Fibroblast of the aortic adventitia (primary cell): ENCODE results near the gene PCDH17. TPM values are rescaled to one million over a fixed set of nuclear protein-coding genes. Genes with fewer than 3 reads are reported as not detected.

Source experiments
- DNase-seq: peaks from one replicate; pipeline ENCODE4 v3.0.0-alpha.2; 2010; ENCODE audit warnings: low read depth
- H3K4me3 ChIP-seq: 2 replicates; pipeline ENCODE4 v1.5.1; 2011; ENCODE audit warnings: low read depth, mild to moderate bottlenecking, control low read depth, low read length, moderate library complexity
- total RNA-seq: library from RNA; depleted of rRNA; stranded (reverse); fragments of >200 nt; gene quantifications from 2 replicates; pipeline ENCODE4 v1.2.3, GENCODE V29; 2012; ENCODE audit warnings: low replicate concordance
- TF ChIP-seq, protein P1 (sequence below): IDR thresholded peaks from 2 replicates; pipeline ENCODE4 v1.5.1; 2011; ENCODE audit warnings: mild to moderate bottlenecking, low read length, control low read depth, inconsistent platforms; ENCODE audit not compliant: insufficient read depth

The PCDH17 gene
- total RNA-seq, 1 donor, result 1.4 TPM

DNA sequence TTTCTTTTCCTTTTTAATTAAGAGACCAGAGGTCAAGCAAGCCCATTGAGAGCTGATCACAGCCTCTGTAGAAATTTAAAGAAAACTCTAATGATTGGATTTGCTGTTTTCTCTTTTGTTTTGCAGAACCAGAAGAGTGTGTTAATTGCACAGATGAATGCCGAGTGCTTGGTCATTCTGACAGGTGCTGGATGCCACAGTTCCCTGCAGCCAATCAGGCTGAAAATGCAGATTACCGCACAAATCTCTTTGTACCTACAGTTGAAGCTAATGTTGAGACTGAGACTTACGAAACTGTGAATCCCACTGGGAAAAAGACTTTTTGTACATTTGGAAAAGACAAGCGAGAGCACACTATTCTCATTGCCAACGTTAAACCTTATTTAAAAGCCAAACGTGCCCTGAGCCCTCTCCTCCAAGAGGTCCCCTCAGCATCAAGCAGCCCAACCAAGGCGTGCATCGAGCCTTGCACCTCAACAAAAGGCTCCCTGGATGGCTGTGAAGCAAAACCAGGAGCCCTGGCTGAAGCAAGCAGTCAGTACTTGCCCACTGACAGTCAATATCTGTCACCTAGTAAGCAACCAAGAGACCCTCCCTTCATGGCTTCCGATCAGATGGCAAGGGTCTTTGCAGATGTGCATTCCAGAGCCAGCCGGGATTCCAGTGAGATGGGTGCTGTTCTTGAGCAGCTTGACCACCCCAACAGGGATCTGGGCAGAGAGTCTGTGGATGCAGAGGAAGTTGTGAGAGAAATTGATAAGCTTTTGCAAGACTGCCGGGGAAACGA lies 93.1 kb downstream of the PCDH17 start:
- TF ChIP-seq, protein P1, sequence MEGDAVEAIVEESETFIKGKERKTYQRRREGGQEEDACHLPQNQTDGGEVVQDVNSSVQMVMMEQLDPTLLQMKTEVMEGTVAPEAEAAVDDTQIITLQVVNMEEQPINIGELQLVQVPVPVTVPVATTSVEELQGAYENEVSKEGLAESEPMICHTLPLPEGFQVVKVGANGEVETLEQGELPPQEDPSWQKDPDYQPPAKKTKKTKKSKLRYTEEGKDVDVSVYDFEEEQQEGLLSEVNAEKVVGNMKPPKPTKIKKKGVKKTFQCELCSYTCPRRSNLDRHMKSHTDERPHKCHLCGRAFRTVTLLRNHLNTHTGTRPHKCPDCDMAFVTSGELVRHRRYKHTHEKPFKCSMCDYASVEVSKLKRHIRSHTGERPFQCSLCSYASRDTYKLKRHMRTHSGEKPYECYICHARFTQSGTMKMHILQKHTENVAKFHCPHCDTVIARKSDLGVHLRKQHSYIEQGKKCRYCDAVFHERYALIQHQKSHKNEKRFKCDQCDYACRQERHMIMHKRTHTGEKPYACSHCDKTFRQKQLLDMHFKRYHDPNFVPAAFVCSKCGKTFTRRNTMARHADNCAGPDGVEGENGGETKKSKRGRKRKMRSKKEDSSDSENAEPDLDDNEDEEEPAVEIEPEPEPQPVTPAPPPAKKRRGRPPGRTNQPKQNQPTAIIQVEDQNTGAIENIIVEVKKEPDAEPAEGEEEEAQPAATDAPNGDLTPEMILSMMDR, result no peak
- no peak for DNase-seq
- no peak overlapping the region for H3K4me3 ChIP-seq

GRCh38 chr13:57725480-57725879 lies 93.9 kb downstream of the PCDH17 start:
- H3K4me3 ChIP-seq, result no peak overlapping the region
- TF ChIP-seq, protein P1, result no peak
- no peak for DNase-seq

DNA sequence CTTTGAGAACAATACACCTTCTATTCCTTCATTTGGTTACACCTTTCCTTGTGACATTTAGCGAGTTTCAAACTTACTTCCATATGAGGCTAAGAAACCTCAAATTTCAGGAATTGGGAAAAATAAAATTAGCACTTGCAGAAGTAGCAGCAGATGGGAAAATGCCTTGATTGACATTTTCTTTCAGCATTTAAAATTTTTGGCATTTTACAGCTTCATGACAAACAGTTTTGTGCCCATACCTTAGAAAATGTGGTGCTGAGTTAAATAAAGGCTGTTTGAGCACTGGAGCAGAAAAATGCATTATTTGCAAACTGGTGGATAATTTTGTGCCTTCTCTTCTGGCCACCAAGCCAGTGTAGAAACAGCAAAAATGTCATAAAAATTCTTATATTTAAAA lies 95.4 kb downstream of the PCDH17 start:
- no peak for DNase-seq
- H3K4me3 ChIP-seq, result no peak overlapping the region
- TF ChIP-seq, protein P1, result no peak

DNA sequence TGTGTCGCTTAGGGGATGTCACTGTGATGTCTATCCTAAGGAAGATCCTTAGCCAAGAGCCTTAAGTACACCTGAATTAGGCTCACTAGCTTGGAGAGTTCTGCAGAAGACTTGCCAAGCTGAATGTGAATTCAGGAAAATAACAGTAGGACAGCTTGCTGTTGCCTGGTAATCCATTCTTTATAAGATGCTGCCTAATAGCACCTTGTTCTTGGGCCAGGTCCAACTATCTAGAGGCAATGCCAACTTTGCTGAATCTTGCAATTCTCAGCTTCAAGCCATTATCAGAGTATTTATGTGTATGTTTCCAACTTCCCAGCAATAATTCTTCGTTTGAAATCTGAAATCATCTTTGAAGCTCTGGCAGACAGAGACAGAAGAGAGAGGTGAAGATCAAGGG lies 102.8 kb downstream of the PCDH17 start:
- no peak for DNase-seq
- TF ChIP-seq, protein P1, result no peak
- no peak overlapping the region for H3K4me3 ChIP-seq

- no peak overlapping the region for H3K4me3 ChIP-seq
- TF ChIP-seq, protein P1, result no peak
- no peak for DNase-seq
Measured at GRCh38 chr13:57739089-57739488, 107.5 kb downstream of the PCDH17 start.

DNA sequence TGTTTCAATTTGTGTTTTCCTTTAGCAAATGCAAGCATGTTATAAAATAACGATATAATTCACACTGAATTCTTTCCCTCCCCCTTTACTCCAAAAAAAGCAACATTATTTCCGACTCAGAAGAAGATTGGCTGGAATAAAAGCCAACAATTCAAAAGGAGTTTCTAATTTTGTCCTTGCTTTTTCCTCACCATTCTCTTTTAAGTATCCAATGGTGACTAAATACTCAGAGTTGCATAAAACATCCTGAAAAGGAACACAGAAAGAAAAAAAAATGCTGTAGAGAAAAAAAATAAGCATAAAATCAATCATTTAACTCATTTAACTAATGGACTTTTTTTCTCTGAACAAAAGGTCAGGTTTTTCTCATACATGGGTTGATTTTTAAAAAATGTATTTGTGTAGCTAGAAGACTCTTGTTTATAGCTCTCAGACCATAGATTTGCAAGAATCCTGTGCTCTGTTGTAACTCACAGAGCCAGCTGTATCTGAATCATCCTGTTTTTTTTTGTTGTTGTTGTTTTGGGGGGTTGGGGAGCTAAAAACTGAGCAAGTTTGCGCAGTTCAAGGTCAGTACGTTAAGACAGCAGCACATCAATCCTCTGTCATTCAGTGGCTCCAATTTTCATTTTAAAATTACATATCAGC lies 108.1 kb downstream of the PCDH17 start:
- TF ChIP-seq, protein P1, result no peak
- H3K4me3 ChIP-seq, result no peak overlapping the region
- no peak for DNase-seq
